ENCODE measurements around the gene DSCAM. TPM values are rescaled to one million over a fixed set of nuclear protein-coding genes. Genes with fewer than 3 reads are reported as not detected.

Gene DSCAM
- total and polyA plus RNA-seq, 2 experiments from 2014 or later = 0.07 TPM; not detected in 1

DNA sequence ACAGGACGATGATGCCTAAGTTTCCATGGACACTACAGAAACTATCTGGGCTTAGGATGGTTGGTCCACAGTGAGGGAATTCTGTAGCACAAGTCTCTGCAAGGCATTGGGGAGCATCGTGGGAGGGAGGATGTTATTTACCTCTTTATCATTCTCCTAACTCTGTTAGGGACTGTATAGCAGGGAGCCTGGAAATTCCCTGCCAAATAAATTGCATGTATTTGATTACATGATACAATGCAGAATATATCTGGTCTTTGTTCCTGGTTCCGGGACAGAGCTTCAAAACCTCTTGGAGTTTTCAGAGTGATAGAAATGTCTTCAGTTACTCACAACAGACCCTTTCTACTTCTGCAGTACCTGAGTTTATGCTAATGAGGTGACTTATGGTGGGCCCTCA, 593.8 kb downstream of the DSCAM start:
- no peaks in the 10 kb centered on the region for H4K20me1 ChIP-seq (replicated peaks; ENCODE audit: insufficient read depth)
- no peaks in the 10 kb centered on the region; the same call in 1 of the 2 replicates for H3K36me3 ChIP-seq (ENCODE audit: insufficient read depth)
- H3K9me3 Mint-ChIP-seq = peaks cover 95% of the 10 kb centered on the region
- H3K27ac Mint-ChIP-seq = no peak overlapping the region
- no peaks in the 10 kb centered on the region for H3K4me1 ChIP-seq (ENCODE audit: insufficient read depth)
- no peak for ATAC-seq
- no peak overlapping the region for H2AFZ ChIP-seq
- no peaks in the 10 kb centered on the region for H3F3A ChIP-seq (replicated peaks; ENCODE audit: low read depth)
- H3K27ac ChIP-seq (ENCODE audit: low read depth) = no peak overlapping the region
- no peak for DNase-seq (ENCODE audit: low spot score)
- no peaks in the 10 kb centered on the region for H3K79me2 ChIP-seq (replicated peaks; ENCODE audit: insufficient read depth)
- H3K27me3 ChIP-seq (ENCODE audit: insufficient read depth) = no peaks in the 10 kb centered on the region
- H3K4me3 Mint-ChIP-seq = no peak overlapping the region
- no peaks in the 10 kb centered on the region for H3K27me3 Mint-ChIP-seq (ENCODE audit: insufficient read depth, low read depth, poor library complexity)
- H3K4me3 ChIP-seq = no peak overlapping the region
- H3K9me2 ChIP-seq (ENCODE audit: insufficient read depth) = no peaks in the 10 kb centered on the region
- no peak overlapping the region for H3K4me2 ChIP-seq
- peaks cover 33% of the 10 kb centered on the region for H3K36me3 Mint-ChIP-seq (ENCODE audit: low read depth)
- TF ChIP-seq EZH2 (IDR thresholded peaks at IDR 0.05; ENCODE audit: low read depth, unreplicated experiment) (no peak), ZNF114 (CRISPR knock-in tag; IDR thresholded peaks at IDR 0.05) (no peak), EZH2phosphoT487 (IDR thresholded peaks at IDR 0.05; ENCODE audit: unreplicated experiment) (no peak), NANOG (IDR thresholded peaks at IDR 0.05; ENCODE audit: borderline replicate concordance) (no peak), ZNF331 (CRISPR knock-in tag; IDR thresholded peaks at IDR 0.05; ENCODE audit: low read depth) (no peak), POLR2AphosphoS5 (IDR thresholded peaks at IDR 0.05; ENCODE audit: low read depth) (no peak), STAT1 (IDR thresholded peaks at IDR 0.05; ENCODE audit: unreplicated experiment) (no peak), CREB1 (CRISPR knock-in tag; IDR thresholded peaks at IDR 0.05; ENCODE audit: low read depth) (no peak), JUNB (IDR thresholded peaks at IDR 0.05; ENCODE audit: unreplicated experiment) (no peak)
- TF ChIP-seq, protein P1, sequence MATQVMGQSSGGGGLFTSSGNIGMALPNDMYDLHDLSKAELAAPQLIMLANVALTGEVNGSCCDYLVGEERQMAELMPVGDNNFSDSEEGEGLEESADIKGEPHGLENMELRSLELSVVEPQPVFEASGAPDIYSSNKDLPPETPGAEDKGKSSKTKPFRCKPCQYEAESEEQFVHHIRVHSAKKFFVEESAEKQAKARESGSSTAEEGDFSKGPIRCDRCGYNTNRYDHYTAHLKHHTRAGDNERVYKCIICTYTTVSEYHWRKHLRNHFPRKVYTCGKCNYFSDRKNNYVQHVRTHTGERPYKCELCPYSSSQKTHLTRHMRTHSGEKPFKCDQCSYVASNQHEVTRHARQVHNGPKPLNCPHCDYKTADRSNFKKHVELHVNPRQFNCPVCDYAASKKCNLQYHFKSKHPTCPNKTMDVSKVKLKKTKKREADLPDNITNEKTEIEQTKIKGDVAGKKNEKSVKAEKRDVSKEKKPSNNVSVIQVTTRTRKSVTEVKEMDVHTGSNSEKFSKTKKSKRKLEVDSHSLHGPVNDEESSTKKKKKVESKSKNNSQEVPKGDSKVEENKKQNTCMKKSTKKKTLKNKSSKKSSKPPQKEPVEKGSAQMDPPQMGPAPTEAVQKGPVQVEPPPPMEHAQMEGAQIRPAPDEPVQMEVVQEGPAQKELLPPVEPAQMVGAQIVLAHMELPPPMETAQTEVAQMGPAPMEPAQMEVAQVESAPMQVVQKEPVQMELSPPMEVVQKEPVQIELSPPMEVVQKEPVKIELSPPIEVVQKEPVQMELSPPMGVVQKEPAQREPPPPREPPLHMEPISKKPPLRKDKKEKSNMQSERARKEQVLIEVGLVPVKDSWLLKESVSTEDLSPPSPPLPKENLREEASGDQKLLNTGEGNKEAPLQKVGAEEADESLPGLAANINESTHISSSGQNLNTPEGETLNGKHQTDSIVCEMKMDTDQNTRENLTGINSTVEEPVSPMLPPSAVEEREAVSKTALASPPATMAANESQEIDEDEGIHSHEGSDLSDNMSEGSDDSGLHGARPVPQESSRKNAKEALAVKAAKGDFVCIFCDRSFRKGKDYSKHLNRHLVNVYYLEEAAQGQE (IDR thresholded peaks at IDR 0.05; ENCODE audit: unreplicated experiment) = no peak
- TF ChIP-seq, protein P2, sequence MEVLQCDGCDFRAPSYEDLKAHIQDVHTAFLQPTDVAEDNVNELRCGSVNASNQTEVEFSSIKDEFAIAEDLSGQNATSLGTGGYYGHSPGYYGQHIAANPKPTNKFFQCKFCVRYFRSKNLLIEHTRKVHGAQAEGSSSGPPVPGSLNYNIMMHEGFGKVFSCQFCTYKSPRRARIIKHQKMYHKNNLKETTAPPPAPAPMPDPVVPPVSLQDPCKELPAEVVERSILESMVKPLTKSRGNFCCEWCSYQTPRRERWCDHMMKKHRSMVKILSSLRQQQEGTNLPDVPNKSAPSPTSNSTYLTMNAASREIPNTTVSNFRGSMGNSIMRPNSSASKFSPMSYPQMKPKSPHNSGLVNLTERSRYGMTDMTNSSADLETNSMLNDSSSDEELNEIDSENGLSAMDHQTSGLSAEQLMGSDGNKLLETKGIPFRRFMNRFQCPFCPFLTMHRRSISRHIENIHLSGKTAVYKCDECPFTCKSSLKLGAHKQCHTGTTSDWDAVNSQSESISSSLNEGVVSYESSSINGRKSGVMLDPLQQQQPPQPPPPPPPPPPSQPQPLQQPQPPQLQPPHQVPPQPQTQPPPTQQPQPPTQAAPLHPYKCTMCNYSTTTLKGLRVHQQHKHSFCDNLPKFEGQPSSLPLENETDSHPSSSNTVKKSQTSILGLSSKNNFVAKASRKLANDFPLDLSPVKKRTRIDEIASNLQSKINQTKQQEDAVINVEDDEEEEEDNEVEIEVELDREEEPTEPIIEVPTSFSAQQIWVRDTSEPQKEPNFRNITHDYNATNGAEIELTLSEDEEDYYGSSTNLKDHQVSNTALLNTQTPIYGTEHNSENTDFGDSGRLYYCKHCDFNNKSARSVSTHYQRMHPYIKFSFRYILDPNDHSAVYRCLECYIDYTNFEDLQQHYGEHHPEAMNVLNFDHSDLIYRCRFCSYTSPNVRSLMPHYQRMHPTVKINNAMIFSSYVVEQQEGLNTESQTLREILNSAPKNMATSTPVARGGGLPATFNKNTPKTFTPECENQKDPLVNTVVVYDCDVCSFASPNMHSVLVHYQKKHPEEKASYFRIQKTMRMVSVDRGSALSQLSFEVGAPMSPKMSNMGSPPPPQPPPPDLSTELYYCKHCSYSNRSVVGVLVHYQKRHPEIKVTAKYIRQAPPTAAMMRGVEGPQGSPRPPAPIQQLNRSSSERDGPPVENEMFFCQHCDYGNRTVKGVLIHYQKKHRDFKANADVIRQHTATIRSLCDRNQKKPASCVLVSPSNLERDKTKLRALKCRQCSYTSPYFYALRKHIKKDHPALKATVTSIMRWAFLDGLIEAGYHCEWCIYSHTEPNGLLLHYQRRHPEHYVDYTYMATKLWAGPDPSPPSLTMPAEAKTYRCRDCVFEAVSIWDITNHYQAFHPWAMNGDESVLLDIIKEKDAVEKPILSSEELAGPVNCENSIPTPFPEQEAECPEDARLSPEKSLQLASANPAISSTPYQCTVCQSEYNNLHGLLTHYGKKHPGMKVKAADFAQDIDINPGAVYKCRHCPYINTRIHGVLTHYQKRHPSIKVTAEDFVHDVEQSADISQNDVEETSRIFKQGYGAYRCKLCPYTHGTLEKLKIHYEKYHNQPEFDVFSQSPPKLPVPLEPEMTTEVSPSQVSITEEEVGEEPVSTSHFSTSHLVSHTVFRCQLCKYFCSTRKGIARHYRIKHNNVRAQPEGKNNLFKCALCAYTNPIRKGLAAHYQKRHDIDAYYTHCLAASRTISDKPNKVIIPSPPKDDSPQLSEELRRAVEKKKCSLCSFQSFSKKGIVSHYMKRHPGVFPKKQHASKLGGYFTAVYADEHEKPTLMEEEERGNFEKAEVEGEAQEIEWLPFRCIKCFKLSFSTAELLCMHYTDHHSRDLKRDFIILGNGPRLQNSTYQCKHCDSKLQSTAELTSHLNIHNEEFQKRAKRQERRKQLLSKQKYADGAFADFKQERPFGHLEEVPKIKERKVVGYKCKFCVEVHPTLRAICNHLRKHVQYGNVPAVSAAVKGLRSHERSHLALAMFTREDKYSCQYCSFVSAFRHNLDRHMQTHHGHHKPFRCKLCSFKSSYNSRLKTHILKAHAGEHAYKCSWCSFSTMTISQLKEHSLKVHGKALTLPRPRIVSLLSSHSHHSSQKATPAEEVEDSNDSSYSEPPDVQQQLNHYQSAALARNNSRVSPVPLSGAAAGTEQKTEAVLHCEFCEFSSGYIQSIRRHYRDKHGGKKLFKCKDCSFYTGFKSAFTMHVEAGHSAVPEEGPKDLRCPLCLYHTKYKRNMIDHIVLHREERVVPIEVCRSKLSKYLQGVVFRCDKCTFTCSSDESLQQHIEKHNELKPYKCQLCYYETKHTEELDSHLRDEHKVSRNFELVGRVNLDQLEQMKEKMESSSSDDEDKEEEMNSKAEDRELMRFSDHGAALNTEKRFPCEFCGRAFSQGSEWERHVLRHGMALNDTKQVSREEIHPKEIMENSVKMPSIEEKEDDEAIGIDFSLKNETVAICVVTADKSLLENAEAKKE (CRISPR knock-in tag; IDR thresholded peaks at IDR 0.05) = no peak
- TF ChIP-seq, protein P3, sequence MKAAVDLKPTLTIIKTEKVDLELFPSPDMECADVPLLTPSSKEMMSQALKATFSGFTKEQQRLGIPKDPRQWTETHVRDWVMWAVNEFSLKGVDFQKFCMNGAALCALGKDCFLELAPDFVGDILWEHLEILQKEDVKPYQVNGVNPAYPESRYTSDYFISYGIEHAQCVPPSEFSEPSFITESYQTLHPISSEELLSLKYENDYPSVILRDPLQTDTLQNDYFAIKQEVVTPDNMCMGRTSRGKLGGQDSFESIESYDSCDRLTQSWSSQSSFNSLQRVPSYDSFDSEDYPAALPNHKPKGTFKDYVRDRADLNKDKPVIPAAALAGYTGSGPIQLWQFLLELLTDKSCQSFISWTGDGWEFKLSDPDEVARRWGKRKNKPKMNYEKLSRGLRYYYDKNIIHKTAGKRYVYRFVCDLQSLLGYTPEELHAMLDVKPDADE (IDR thresholded peaks at IDR 0.05) = no peak
- TF ChIP-seq, protein P4, sequence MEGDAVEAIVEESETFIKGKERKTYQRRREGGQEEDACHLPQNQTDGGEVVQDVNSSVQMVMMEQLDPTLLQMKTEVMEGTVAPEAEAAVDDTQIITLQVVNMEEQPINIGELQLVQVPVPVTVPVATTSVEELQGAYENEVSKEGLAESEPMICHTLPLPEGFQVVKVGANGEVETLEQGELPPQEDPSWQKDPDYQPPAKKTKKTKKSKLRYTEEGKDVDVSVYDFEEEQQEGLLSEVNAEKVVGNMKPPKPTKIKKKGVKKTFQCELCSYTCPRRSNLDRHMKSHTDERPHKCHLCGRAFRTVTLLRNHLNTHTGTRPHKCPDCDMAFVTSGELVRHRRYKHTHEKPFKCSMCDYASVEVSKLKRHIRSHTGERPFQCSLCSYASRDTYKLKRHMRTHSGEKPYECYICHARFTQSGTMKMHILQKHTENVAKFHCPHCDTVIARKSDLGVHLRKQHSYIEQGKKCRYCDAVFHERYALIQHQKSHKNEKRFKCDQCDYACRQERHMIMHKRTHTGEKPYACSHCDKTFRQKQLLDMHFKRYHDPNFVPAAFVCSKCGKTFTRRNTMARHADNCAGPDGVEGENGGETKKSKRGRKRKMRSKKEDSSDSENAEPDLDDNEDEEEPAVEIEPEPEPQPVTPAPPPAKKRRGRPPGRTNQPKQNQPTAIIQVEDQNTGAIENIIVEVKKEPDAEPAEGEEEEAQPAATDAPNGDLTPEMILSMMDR (conservative IDR thresholded peaks at IDR 0.05; ENCODE audit: low read depth in 2 of 2) = no peak
- H3K4me1 Mint-ChIP-seq = no peaks in the 10 kb centered on the region

All from GM23338 (cell line).